Brain microvascular endothelial cell (primary cell): ENCODE results near the gene THOC1.
"Not testable (repeated sequence)": the region's sequence is repeated elsewhere in the genome, so short reads cannot be mapped to it uniquely, and the experiment has no call there.

Source experiments
- DNase-seq: peaks from one replicate; pipeline ENCODE4 v3.0.0-alpha.2; 2020
- H3K27ac ChIP-seq: fragments of 250-450 bp; sonication (Bioruptor Pico); 2 replicates; pipeline ENCODE4 v1.5.1; 2020; ENCODE audit warnings: mild to moderate bottlenecking, moderate library complexity
- H3K27me3 ChIP-seq: fragments of 250-450 bp; sonication (Bioruptor Pico); replicated peaks from 2 replicates; pipeline ENCODE4 v1.5.1; 2020; ENCODE audit warnings: mild to moderate bottlenecking
- H3K36me3 ChIP-seq: fragments of 250-450 bp; sonication (Bioruptor Pico); replicated peaks from 2 replicates; pipeline ENCODE4 v1.5.1; 2020; ENCODE audit warnings: mild to moderate bottlenecking
- H3K4me3 ChIP-seq: 2 replicates; pipeline ENCODE4 v1.5.1; 2011; ENCODE audit warnings: low read depth, mild to moderate bottlenecking, control low read depth, low read length, moderate library complexity
- in situ Hi-C: cut with HindIII; loops from 2 replicates; pipeline ENCODE4 v1.10.0; 2017; ENCODE audit warnings: low sequenced_read_pairs, low pct_ligation_motif_present
- TF ChIP-seq, protein P1 (sequence below): IDR thresholded peaks from 2 replicates; pipeline ENCODE4 v1.5.1; 2011; ENCODE audit warnings: low read depth, mild to moderate bottlenecking, moderate library complexity, low read length, control low read depth, inconsistent platforms; ENCODE audit errors: missing control alignments

Gene THOC1

DNA sequence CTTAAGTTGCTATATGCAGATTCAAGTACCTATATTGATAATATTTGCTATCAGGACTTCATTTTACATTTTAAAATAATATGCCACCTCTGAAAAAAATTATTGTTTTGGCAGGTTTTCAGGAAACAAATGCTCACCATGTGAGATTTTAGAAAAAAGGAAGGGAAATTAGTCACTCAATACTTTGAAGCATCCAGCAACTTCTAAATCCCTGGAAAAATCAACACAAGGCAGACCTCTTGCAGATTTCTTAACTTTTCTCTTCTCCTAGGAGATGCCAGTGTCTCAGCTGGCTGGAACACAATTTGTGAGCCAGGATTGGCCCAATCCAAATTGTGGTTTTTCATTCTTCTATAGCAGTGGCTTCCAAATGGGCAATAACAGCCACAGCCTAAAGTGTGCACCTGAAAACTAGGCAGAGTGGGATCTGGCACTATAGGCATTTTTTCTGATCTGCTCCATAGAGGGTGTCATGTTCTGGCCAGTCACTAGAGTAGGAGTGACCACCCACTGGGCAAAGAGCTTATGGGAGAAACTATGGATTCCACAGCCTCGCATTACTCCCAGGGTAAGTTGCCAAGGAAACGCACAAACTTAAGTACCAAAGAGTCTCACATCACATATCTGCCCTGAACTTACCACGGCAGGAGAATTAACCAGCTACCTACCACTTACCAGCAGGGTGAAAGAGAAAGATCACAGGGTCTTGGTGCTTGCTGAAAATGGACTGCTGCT is 28.1 kb upstream of the THOC1 start:
- H3K27ac ChIP-seq: no peak overlapping the region
- in situ Hi-C loops: no loop called here
- TF ChIP-seq, protein P1, sequence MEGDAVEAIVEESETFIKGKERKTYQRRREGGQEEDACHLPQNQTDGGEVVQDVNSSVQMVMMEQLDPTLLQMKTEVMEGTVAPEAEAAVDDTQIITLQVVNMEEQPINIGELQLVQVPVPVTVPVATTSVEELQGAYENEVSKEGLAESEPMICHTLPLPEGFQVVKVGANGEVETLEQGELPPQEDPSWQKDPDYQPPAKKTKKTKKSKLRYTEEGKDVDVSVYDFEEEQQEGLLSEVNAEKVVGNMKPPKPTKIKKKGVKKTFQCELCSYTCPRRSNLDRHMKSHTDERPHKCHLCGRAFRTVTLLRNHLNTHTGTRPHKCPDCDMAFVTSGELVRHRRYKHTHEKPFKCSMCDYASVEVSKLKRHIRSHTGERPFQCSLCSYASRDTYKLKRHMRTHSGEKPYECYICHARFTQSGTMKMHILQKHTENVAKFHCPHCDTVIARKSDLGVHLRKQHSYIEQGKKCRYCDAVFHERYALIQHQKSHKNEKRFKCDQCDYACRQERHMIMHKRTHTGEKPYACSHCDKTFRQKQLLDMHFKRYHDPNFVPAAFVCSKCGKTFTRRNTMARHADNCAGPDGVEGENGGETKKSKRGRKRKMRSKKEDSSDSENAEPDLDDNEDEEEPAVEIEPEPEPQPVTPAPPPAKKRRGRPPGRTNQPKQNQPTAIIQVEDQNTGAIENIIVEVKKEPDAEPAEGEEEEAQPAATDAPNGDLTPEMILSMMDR: no peak
- H3K36me3 ChIP-seq: no peaks in the 10 kb centered on the region
- DNase-seq: no peak
- peaks cover 18% of the 10 kb centered on the region for H3K27me3 ChIP-seq
- H3K4me3 ChIP-seq: no peak overlapping the region

DNA sequence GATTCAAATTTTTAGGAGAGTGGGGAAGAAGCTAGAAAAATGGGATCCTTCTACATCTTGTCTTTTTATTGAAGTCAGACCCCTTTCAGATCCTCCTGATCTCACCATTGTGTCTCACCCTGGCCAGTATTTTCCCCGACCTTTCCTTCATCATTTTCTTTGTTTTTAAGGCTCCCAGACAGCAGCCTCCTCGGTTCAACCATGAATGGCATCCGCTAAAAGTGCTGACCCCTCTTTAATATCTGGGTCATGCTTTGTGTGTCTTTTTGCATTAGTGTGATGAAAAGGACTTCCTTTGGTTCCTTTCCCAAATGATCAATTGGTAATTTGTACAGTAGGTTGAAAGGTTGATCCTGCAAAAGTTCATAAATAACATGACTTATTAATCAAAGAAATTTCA is 26.7 kb upstream of the THOC1 start:
- no peak for DNase-seq
- TF ChIP-seq, protein P1: no peak

DNA sequence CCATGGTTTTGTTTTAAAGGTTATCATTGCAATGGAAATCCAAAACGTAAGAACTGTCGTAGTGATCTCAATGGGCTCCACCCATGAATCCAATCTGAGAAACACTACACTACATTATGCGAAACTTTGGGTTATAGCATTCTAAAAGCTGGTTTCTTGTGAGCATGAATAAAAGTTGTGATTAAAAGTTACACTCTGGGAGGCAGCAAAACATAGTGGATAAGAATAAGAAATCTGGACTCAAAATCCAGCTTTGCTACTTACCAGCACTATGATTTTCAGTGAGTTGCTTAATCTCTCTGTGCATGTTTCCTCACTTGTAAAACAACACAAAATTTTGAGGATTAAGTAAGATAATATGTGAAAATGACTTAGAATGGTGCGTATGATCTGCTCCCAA is 25.7 kb upstream of the THOC1 start:
- no peak overlapping the region for H3K27ac ChIP-seq
- in situ Hi-C loops: no loop called here
- no peak overlapping the region for H3K4me3 ChIP-seq
- H3K36me3 ChIP-seq: no peaks in the 10 kb centered on the region
- no peak for DNase-seq
- H3K27me3 ChIP-seq: peaks cover 14% of the 10 kb centered on the region
- TF ChIP-seq, protein P1: no peak

More for the DNA sequence above, 26.7 kb upstream of the THOC1 start:
- Histone ChIP-seq H3K4me3 (no peak overlapping the region), H3K36me3 (no peaks in the 10 kb centered on the region), H3K27me3 (peaks cover 10% of the 10 kb centered on the region), H3K27ac (no peak overlapping the region)
- in situ Hi-C loops: no loop called here

DNA sequence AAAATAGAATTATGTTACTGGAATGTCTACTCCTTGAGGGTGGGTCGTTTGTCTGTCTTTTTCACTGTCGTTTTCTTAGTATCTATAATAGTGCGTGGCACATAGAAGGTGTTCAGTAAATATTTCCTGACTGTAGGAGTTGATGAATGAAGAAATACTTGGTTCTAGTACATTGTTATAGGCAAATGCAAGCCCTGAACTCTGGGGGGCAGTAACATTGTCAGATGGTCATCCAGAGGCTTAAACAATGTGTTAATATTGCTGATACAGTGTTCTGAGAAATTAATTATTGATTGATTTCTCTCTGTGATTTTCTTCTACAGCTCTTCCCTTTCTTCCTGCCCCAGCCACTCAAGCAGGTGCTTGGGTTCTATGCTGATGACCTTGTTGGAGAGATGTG is 24.4 kb upstream of the THOC1 start:
- in situ Hi-C loops: no loop called here
- no peaks in the 10 kb centered on the region for H3K36me3 ChIP-seq
- H3K27me3 ChIP-seq: peaks cover 14% of the 10 kb centered on the region
- peak; percentile 6 for DNase-seq
- H3K27ac ChIP-seq: no peak overlapping the region
- TF ChIP-seq, protein P1: peak; percentile 58
- H3K4me3 ChIP-seq: no peak overlapping the region

DNA sequence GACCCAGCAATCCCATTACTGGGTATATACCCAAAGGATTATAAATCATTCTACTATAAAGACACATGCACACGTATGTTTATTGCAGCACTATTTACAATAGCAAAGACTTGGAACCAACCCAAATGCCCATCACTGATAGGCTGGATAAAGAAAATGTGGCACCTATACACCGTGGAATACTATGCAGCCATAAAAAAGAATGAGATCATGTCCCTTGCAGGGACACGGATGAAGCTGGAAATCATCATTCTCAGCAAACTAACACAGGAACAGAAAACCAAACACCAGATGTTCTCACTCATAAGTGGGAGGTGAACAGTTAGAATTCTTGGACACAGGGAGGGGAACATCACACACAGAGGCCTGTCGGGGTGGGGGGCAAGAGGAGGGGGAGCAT is 22.1 kb upstream of the THOC1 start:
- DNase-seq, in situ Hi-C loops, H3K36me3 ChIP-seq, H3K4me3 ChIP-seq, H3K27ac ChIP-seq: not testable (repeated sequence)
- peaks cover 12% of the 10 kb centered on the region for H3K27me3 ChIP-seq

DNA sequence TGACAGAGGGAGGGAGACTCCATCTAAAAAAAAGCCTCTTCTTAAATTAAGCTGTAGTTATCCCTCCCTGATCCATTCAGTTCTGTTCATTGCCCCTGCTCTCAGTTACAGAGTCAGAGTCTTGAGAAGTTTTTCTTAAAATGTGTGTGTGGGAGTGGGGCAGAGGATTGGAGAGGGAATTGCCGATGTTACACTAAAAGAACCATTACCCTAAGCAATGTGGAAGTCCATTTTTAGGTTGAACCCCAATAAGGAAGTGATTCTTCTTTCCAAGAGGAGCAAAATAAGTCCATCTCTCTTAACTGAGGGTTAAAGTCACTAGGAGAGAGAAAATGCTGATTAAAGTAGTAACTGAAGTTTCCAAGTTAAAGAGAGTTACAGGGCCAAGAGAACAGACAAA is 21.2 kb upstream of the THOC1 start:
- DNase-seq: no peak
- H3K27me3 ChIP-seq: peaks cover 5% of the 10 kb centered on the region
- no peaks in the 10 kb centered on the region for H3K36me3 ChIP-seq
- no peak overlapping the region for H3K27ac ChIP-seq
- in situ Hi-C loops: no loop called here
- H3K4me3 ChIP-seq: no peak overlapping the region
- TF ChIP-seq, protein P1: no peak
